ENCODE results near the gene THSD7B.

THSD7B gene

DNA sequence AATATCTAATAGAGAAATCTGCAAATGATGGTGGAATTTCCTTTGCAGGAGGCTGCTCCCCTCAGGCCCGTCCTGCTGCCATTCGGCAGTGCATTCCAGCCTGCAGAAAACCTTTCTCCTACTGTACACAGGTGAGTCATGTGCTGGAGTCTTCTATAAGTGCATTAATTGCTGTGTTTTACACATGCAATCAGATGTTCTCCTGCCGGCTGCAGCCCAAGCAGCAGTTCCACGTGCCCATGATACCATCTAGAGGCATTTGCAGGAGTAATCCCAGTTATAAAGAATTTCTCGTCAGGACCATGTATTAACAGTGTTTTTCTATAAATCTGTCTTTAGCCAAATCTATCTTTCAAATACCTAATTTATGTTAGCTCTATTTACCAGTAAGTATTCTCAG lies 894.3 kb downstream of the THSD7B start:
- Histone ChIP-seq H3K27me3 (ENCODE audit: control insufficient read depth in 1 of 2, insufficient read depth in 2 of 2, low read length in 2 of 2) (no peaks in the 10 kb centered on the region), H3K4me1 (ENCODE audit: control insufficient read depth in 1 of 2, insufficient read depth in 2 of 2, low read length in 2 of 2) (no peaks in the 10 kb centered on the region), H3K9ac (ENCODE audit: low read depth in 1 of 2, low read length in 2 of 2) (no peak overlapping the region), H3K27ac (ENCODE audit: low read depth, low read length) (no peak overlapping the region), H3K9me3 (ENCODE audit: control insufficient read depth in 1 of 2, low read length in 2 of 2) (peaks cover 4 to 8% of the 10 kb centered on the region in 2 donors), H3K4me3 (ENCODE audit: low read depth in 1 of 2, low read length in 2 of 2) (no peak overlapping the region), H3K36me3 (ENCODE audit: control insufficient read depth in 1 of 2, insufficient read depth in 2 of 2, low read length in 2 of 2) (no peaks in the 10 kb centered on the region)

DNA sequence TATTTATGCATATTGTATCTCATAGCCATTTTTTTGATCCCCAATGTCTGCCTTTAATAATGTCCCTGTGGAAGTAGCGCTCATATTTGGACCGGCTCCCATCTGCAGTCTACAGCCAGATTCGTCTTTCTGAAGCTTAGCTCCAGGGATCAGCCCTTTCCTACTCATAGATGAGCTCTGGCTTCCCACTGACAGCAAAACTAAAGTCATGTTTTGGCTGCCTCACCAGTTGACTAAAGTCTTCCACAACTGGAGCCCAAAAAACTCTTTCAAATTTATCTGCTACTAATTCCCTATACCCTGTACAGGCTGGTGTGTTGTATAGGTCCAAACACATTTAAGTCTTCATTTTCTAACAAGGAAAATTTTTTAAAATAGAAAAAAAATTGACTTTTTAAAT lies 904.8 kb downstream of the THSD7B start:
- Histone ChIP-seq H3K4me3 (ENCODE audit: low read depth in 1 of 2, low read length in 2 of 2) (no peak overlapping the region), H3K27ac (ENCODE audit: low read depth, low read length) (no peak overlapping the region), H3K36me3 (ENCODE audit: control insufficient read depth in 1 of 2, insufficient read depth in 2 of 2, low read length in 2 of 2) (no peaks in the 10 kb centered on the region), H3K27me3 (ENCODE audit: control insufficient read depth in 1 of 2, insufficient read depth in 2 of 2, low read length in 2 of 2) (no peaks in the 10 kb centered on the region), H3K9me3 (ENCODE audit: control insufficient read depth in 1 of 2, low read length in 2 of 2) (no peaks in the 10 kb centered on the region), H3K4me1 (ENCODE audit: control insufficient read depth in 1 of 2, insufficient read depth in 2 of 2, low read length in 2 of 2) (no peaks in the 10 kb centered on the region), H3K9ac (ENCODE audit: low read depth in 1 of 2, low read length in 2 of 2) (no peak overlapping the region)

DNA sequence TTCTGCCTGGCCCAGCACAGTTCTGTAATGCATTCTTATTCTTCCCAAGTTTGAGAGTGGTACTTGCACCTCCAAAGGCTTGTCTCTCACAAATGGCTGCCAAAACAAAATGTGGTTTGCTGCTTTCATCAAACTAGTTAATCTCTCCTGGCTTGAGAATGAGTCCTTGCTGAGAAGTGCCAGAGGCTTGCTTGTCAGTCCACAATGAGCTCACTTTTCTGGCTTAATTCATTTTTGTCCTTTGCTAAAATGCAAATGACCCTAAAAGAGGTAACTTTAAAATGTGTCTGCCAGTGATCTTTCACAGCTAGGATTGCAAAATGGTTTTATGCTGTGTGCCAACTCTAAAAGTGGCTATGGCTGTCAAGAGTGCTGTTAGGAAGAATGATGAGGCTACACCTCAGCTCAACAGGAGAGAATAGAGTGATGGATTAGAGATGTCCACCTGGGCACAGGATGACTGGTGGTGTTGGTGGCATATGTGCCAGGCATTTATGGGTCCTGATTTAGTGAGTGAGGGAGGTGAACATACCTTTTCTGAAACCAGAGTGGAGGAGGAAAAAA lies 907.7 kb downstream of the THSD7B start:
- Histone ChIP-seq H3K4me3 (ENCODE audit: low read depth in 1 of 2, low read length in 2 of 2) (no peak overlapping the region), H3K27ac (ENCODE audit: low read depth, low read length) (no peak overlapping the region)

GRCh38 chr2:137674991-137675390 lies 909.6 kb downstream of the THSD7B start:
- no peak overlapping the region for H3K27ac ChIP-seq (ENCODE audit: low read depth, low read length)
- H3K36me3 ChIP-seq (ENCODE audit: control insufficient read depth in 1 of 2, insufficient read depth in 2 of 2, low read length in 2 of 2): no peaks in the 10 kb centered on the region
- no peaks in the 10 kb centered on the region for H3K9me3 ChIP-seq (ENCODE audit: control insufficient read depth in 1 of 2, low read length in 2 of 2)
- H3K4me3 ChIP-seq (ENCODE audit: low read depth in 1 of 2, low read length in 2 of 2): no peak overlapping the region
- H3K4me1 ChIP-seq (ENCODE audit: control insufficient read depth in 1 of 2, insufficient read depth in 2 of 2, low read length in 2 of 2): no peaks in the 10 kb centered on the region
- no peaks in the 10 kb centered on the region for H3K27me3 ChIP-seq (ENCODE audit: control insufficient read depth in 1 of 2, insufficient read depth in 2 of 2, low read length in 2 of 2)
- H3K9ac ChIP-seq (ENCODE audit: low read depth in 1 of 2, low read length in 2 of 2): no peak overlapping the region

More for the DNA sequence above, 907.7 kb downstream of the THSD7B start:
- Histone ChIP-seq H3K27me3 (ENCODE audit: control insufficient read depth in 1 of 2, insufficient read depth in 2 of 2, low read length in 2 of 2) (no peaks in the 10 kb centered on the region), H3K4me1 (ENCODE audit: control insufficient read depth in 1 of 2, insufficient read depth in 2 of 2, low read length in 2 of 2) (no peaks in the 10 kb centered on the region), H3K36me3 (ENCODE audit: control insufficient read depth in 1 of 2, insufficient read depth in 2 of 2, low read length in 2 of 2) (no peaks in the 10 kb centered on the region), H3K9me3 (ENCODE audit: control insufficient read depth in 1 of 2, low read length in 2 of 2) (no peaks in the 10 kb centered on the region), H3K9ac (ENCODE audit: low read depth in 1 of 2, low read length in 2 of 2) (no peak overlapping the region)

- no peak overlapping the region for H3K4me3 ChIP-seq (ENCODE audit: low read depth in 1 of 2, low read length in 2 of 2)
- H3K27me3 ChIP-seq (ENCODE audit: control insufficient read depth in 1 of 2, insufficient read depth in 2 of 2, low read length in 2 of 2): no peaks in the 10 kb centered on the region
- H3K36me3 ChIP-seq (ENCODE audit: control insufficient read depth in 1 of 2, insufficient read depth in 2 of 2, low read length in 2 of 2): no peaks in the 10 kb centered on the region
- no peak overlapping the region for H3K27ac ChIP-seq (ENCODE audit: low read depth, low read length)
- H3K9ac ChIP-seq (ENCODE audit: low read depth in 1 of 2, low read length in 2 of 2): no peak overlapping the region
- H3K9me3 ChIP-seq (ENCODE audit: control insufficient read depth in 1 of 2, low read length in 2 of 2): no peaks in the 10 kb centered on the region
- H3K4me1 ChIP-seq (ENCODE audit: control insufficient read depth in 1 of 2, insufficient read depth in 2 of 2, low read length in 2 of 2): no peaks in the 10 kb centered on the region
Measured at GRCh38 chr2:137675584-137676327, 910.4 kb downstream of the THSD7B start.

DNA sequence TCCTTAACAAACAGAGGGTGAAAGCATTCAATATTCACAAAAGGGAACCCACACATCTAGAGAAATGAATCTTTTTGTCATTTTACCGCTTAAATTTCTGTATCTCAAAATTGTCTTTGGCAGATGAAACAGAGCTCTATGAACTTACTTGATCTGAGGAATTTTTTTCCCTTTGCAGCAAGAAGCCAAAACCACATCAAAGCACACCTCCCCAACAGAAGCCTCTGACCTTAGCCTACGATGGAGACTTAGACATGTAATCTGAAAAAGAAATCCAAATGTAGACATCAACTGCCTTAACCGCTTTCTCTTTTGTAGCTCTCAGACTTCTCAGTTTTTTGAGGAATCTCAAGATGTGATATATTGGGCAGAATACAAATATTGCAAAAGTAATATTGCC lies 911.0 kb downstream of the THSD7B start:
- no peaks in the 10 kb centered on the region for H3K4me1 ChIP-seq (ENCODE audit: control insufficient read depth in 1 of 2, insufficient read depth in 2 of 2, low read length in 2 of 2)
- no peak overlapping the region for H3K27ac ChIP-seq (ENCODE audit: low read depth, low read length)
- no peaks in the 10 kb centered on the region for H3K36me3 ChIP-seq (ENCODE audit: control insufficient read depth in 1 of 2, insufficient read depth in 2 of 2, low read length in 2 of 2)
- no peak overlapping the region for H3K4me3 ChIP-seq (ENCODE audit: low read depth in 1 of 2, low read length in 2 of 2)
- no peaks in the 10 kb centered on the region for H3K9me3 ChIP-seq (ENCODE audit: control insufficient read depth in 1 of 2, low read length in 2 of 2)
- H3K27me3 ChIP-seq (ENCODE audit: control insufficient read depth in 1 of 2, insufficient read depth in 2 of 2, low read length in 2 of 2): no peaks in the 10 kb centered on the region
- H3K9ac ChIP-seq (ENCODE audit: low read depth in 1 of 2, low read length in 2 of 2): no peak overlapping the region

DNA sequence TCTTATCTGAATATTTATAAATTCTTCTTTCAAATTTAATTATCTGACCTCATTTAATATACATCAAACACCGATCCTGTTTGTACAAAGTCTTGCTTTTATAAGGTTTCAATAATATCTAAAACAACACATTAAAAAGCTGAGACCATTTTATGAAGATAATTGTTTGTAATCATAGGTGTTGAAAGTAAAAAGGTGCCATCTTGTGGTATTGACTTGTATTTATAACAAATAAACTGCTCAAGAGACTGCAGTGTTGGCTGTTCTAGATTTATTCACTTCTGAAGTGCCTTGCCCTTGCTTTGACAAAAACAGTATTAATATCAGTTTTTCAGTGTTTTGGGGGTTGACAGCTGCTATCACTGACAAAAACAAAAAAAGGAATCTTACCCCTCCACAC lies 912.1 kb downstream of the THSD7B start:
- Histone ChIP-seq H3K27me3 (ENCODE audit: control insufficient read depth in 1 of 2, insufficient read depth in 2 of 2, low read length in 2 of 2) (no peaks in the 10 kb centered on the region), H3K27ac (ENCODE audit: low read depth, low read length) (no peak overlapping the region), H3K9me3 (ENCODE audit: control insufficient read depth in 1 of 2, low read length in 2 of 2) (no peaks in the 10 kb centered on the region), H3K36me3 (ENCODE audit: control insufficient read depth in 1 of 2, insufficient read depth in 2 of 2, low read length in 2 of 2) (no peaks in the 10 kb centered on the region), H3K9ac (ENCODE audit: low read depth in 1 of 2, low read length in 2 of 2) (no peak overlapping the region), H3K4me1 (ENCODE audit: control insufficient read depth in 1 of 2, insufficient read depth in 2 of 2, low read length in 2 of 2) (no peaks in the 10 kb centered on the region), H3K4me3 (ENCODE audit: low read depth in 1 of 2, low read length in 2 of 2) (no peak overlapping the region)

DNA sequence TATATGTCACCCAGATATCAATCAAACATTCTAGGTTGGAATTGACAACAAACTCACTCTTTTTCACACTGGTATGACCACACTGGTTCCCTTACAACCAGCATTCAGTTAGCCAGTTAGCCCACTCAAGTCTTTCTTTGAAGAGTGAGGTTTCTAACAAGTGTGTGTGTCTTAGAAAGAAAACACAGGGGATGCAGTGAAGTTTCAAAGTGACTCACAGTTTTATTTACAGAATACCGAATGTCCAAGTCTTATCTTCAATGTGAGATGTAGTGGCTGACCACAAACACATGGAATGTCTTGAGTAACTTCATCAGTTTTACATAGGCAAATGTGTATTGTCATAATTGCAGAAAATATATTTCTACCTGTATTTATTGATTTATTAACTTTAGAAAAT lies 924.2 kb downstream of the THSD7B start:
- Histone ChIP-seq H3K9ac (ENCODE audit: low read depth in 1 of 2, low read length in 2 of 2) (no peak overlapping the region), H3K36me3 (ENCODE audit: control insufficient read depth in 1 of 2, insufficient read depth in 2 of 2, low read length in 2 of 2) (no peaks in the 10 kb centered on the region), H3K27me3 (ENCODE audit: control insufficient read depth in 1 of 2, insufficient read depth in 2 of 2, low read length in 2 of 2) (no peaks in the 10 kb centered on the region), H3K9me3 (ENCODE audit: control insufficient read depth in 1 of 2, low read length in 2 of 2) (peaks cover 0 to 6% of the 10 kb centered on the region in 2 donors), H3K4me1 (ENCODE audit: control insufficient read depth in 1 of 2, insufficient read depth in 2 of 2, low read length in 2 of 2) (no peaks in the 10 kb centered on the region), H3K4me3 (ENCODE audit: low read depth in 1 of 2, low read length in 2 of 2) (no peak overlapping the region), H3K27ac (ENCODE audit: low read depth, low read length) (no peak overlapping the region)

GRCh38 chr2:137693534-137693933 lies 928.2 kb downstream of the THSD7B start:
- no peaks in the 10 kb centered on the region for H3K36me3 ChIP-seq (ENCODE audit: control insufficient read depth in 1 of 2, insufficient read depth in 2 of 2, low read length in 2 of 2)
- no peaks in the 10 kb centered on the region for H3K4me1 ChIP-seq (ENCODE audit: control insufficient read depth in 1 of 2, insufficient read depth in 2 of 2, low read length in 2 of 2)
- peaks cover 0 to 6% of the 10 kb centered on the region in 2 donors for H3K9me3 ChIP-seq (ENCODE audit: control insufficient read depth in 1 of 2, low read length in 2 of 2)
- H3K4me3 ChIP-seq (ENCODE audit: low read depth in 1 of 2, low read length in 2 of 2): no peak overlapping the region
- no peak overlapping the region for H3K9ac ChIP-seq (ENCODE audit: low read depth in 1 of 2, low read length in 2 of 2)
- no peak overlapping the region for H3K27ac ChIP-seq (ENCODE audit: low read depth, low read length)
- H3K27me3 ChIP-seq (ENCODE audit: control insufficient read depth in 1 of 2, insufficient read depth in 2 of 2, low read length in 2 of 2): no peaks in the 10 kb centered on the region

GRCh38 chr2:137696916-137697315 lies 931.6 kb downstream of the THSD7B start:
- no peak overlapping the region for H3K27ac ChIP-seq (ENCODE audit: low read depth, low read length)
- H3K27me3 ChIP-seq (ENCODE audit: control insufficient read depth in 1 of 2, insufficient read depth in 2 of 2, low read length in 2 of 2): no peaks in the 10 kb centered on the region
- H3K9ac ChIP-seq (ENCODE audit: low read depth in 1 of 2, low read length in 2 of 2): no peak overlapping the region

More at GRCh38 chr2:137696916-137697315, 931.6 kb downstream of the THSD7B start:
- no peak overlapping the region for H3K4me3 ChIP-seq (ENCODE audit: low read depth in 1 of 2, low read length in 2 of 2)
- peaks cover 2 to 9% of the 10 kb centered on the region in 2 donors for H3K9me3 ChIP-seq (ENCODE audit: control insufficient read depth in 1 of 2, low read length in 2 of 2)
- no peaks in the 10 kb centered on the region for H3K36me3 ChIP-seq (ENCODE audit: control insufficient read depth in 1 of 2, insufficient read depth in 2 of 2, low read length in 2 of 2)
- H3K4me1 ChIP-seq (ENCODE audit: control insufficient read depth in 1 of 2, insufficient read depth in 2 of 2, low read length in 2 of 2): no peaks in the 10 kb centered on the region

All from duodenal mucosa (tissue), 2 donors.